ENCODE results near the gene OAS2. TPM values are rescaled to one million over a fixed set of nuclear protein-coding genes. Genes with fewer than 3 reads are reported as not detected.

The OAS2 gene
- total and polyA plus RNA-seq, 2 of the 8 experiments (the other 6 are each of a cell fraction or from before 2014, with no cell fraction given): 0.06 TPM; not detected in 1

GRCh38 chr12:113019025-113019424 is 40.7 kb downstream of the OAS2 start (continued):
- TF ChIP-seq GTF2F1 (IDR thresholded peaks at IDR 0.05; ENCODE audit: borderline replicate concordance, low read depth, low read length) (no peak), SAP30 (IDR thresholded peaks at IDR 0.05; ENCODE audit: insufficient read depth, insufficient replicate concordance, low read length) (no peak)
